NT2/D1 (cell line): ENCODE measurements around the gene RRM2.

Experiments
- DNase-seq: peaks from one replicate; pipeline ENCODE4 v3.0.0-alpha.2; 2011; ENCODE audit warnings: low read depth, low spot score
- H3K27me3 ChIP-seq: 2 replicates; pipeline ENCODE4 v1.6.0; 2011; ENCODE audit warnings: mild to moderate bottlenecking; ENCODE audit not compliant: insufficient read length, insufficient read depth
- H3K36me3 ChIP-seq: 2 replicates; pipeline ENCODE4 v1.6.1; 2011; ENCODE audit warnings: mild to moderate bottlenecking, low read length, mixed read lengths; ENCODE audit not compliant: insufficient read depth, insufficient read length
- H3K4me1 ChIP-seq: 2 replicates; pipeline ENCODE4 v1.5.1; 2011; ENCODE audit not compliant: insufficient read depth, insufficient read length
- H3K4me3 ChIP-seq: 2 replicates; pipeline ENCODE4 v1.5.1; 2011; ENCODE audit warnings: low read depth; ENCODE audit not compliant: insufficient read length
- H3K9ac ChIP-seq: 2 replicates; pipeline ENCODE4 v1.6.0; 2011; ENCODE audit warnings: low read depth; ENCODE audit not compliant: insufficient read length
- H3K9me3 ChIP-seq: 2 replicates; pipeline ENCODE4 v1.5.1; 2011; ENCODE audit warnings: mild to moderate bottlenecking, low read length; ENCODE audit not compliant: insufficient read depth
- SUZ12 ChIP-seq: IDR thresholded peaks from 2 replicates; pipeline ENCODE4 v1.6.1; 2011; ENCODE audit not compliant: insufficient read length, insufficient read depth; ENCODE audit errors: extremely low read depth
- YY1 ChIP-seq: IDR thresholded peaks from 2 replicates; pipeline ENCODE4 v1.6.1; 2011; ENCODE audit not compliant: insufficient read length, insufficient read depth
- ZNF274 ChIP-seq: IDR thresholded peaks from 2 replicates; pipeline ENCODE4 v1.6.1; 2011; ENCODE audit warnings: mild to moderate bottlenecking, low read depth, low read length

Gene RRM2

DNA sequence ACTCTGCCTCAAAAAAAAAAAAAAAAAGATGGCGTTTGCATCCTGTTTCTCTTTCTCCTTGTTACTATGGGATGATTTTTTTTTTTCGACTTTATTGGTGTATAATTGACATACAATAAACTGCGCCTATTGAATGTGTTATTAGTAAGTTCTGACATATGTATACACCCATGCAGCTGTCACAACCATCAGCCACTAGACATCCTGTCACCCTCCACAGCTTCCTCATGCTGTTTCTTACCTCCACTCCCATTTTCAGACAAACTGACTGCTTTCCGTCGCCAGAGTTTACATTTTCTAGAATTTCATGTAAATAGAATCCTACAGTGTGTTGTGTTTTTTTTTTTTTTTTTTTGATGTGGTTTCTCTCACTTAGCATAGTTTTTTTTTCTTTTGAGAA lies 27.9 kb downstream of the RRM2 start:
- H3K4me1 ChIP-seq = no peaks in the 10 kb centered on the region
- no peaks in the 10 kb centered on the region for H3K27me3 ChIP-seq
- peaks cover 18% of the 10 kb centered on the region for H3K36me3 ChIP-seq
- no peak for TF ChIP-seq SUZ12
- TF ChIP-seq YY1 = no peak
- TF ChIP-seq ZNF274 = no peak
- no peak for DNase-seq
- no peak overlapping the region for H3K4me3 ChIP-seq
- no peaks in the 10 kb centered on the region for H3K9me3 ChIP-seq
- no peak overlapping the region for H3K9ac ChIP-seq

DNA sequence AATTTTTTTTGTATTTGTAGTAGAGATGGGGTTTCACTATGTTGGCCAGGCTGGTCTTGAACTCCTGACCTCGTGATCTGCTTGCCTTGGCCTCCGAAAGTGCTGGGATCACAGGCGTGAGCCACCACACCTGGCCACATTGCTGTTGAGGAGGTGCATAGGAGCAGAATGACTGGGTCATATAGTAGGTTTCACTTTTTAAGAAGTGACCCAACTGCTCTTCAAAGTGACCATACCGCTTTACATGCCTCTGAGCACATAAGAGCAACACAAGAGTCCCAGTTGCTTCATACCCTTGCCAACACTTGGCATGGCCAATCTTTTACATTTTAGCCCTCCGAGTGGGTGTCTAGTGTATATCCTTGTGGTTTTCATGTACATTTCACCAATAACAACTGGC lies 28.9 kb downstream of the RRM2 start:
- Histone ChIP-seq H3K4me1 (no peaks in the 10 kb centered on the region), H3K4me3 (no peak overlapping the region), H3K36me3 (peaks cover 16% of the 10 kb centered on the region), H3K9me3 (no peaks in the 10 kb centered on the region), H3K27me3 (no peaks in the 10 kb centered on the region), H3K9ac (no peak overlapping the region)
- TF ChIP-seq YY1 = no peak
- TF ChIP-seq ZNF274 = no peak
- no peak for TF ChIP-seq SUZ12
- no peak for DNase-seq

DNA sequence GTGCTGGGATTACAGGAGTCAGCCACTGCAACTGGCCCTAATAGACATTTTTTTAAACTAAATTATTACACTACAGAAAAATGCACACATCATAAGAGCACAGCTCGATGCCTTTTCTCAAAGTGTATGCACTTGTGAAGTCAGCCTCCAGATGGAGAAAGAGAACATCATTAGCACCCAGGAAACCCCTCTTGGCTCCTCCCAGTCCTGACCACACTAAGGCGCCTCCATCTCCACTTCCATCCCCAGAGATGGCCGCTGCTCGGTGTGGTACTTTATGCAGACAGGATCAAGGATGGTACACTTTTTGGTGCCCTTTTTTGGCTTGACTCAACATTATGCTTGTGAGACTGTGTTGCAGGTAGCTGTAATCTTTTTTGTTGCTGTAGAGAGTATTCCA lies 34.8 kb downstream of the RRM2 start:
- DNase-seq = no peak
- Histone ChIP-seq H3K36me3 (peaks cover 21% of the 10 kb centered on the region), H3K9me3 (no peaks in the 10 kb centered on the region), H3K9ac (no peak overlapping the region), H3K4me1 (peaks cover 4% of the 10 kb centered on the region), H3K27me3 (no peaks in the 10 kb centered on the region), H3K4me3 (no peak overlapping the region)
- no peak for TF ChIP-seq SUZ12

DNA sequence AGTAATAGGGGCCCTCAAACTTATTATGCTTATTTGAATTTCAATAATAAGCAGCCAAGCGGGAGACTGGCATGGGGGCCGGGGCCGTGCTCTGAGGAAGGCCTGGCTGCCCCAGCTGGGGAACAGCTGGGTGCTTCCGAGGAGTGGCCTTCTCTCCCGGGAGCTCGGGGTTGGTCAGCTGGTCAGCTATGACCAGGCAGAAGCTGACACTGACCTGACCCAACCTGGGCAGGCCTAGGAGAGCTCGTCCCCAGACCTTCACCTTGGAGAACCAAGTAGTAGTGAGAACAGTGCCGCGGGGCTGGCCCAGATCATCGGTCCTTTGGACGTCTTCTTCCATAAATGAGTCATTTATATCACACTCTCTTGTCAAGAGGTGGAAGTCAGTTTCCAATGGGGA lies 36.1 kb downstream of the RRM2 start:
- H3K9me3 ChIP-seq = no peaks in the 10 kb centered on the region
- no peaks in the 10 kb centered on the region for H3K27me3 ChIP-seq
- DNase-seq = no peak
- TF ChIP-seq YY1 (no peak), ZNF274 (no peak), SUZ12 (no peak)
- no peak overlapping the region for H3K9ac ChIP-seq
- H3K4me1 ChIP-seq = peaks cover 8% of the 10 kb centered on the region
- peaks cover 21% of the 10 kb centered on the region for H3K36me3 ChIP-seq
- no peak overlapping the region for H3K4me3 ChIP-seq

DNA sequence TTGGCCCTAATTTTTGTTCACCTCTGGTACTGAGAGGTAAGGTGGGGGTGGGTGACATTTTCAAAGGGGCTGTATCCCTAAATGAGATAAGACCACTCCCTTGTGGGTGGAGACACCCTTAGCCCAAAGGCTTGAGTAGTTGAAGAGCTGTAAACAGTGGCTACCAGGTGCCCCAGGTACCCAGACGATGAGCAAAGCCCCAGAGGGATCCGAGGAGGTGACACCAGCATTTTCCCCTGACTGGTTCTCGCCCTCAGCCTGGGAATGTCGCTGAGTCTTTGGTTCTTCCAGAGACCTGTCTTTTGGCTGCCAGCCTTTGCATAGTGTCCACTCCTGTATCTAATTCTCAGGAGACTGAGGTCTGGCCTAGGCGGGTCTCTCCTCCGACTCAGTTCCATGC lies 36.5 kb downstream of the RRM2 start:
- no peak for TF ChIP-seq ZNF274
- Histone ChIP-seq H3K9ac (no peak overlapping the region), H3K9me3 (no peaks in the 10 kb centered on the region), H3K36me3 (peaks cover 22% of the 10 kb centered on the region), H3K4me1 (peaks cover 8% of the 10 kb centered on the region), H3K27me3 (no peaks in the 10 kb centered on the region), H3K4me3 (no peak overlapping the region)
- no peak for DNase-seq

DNA sequence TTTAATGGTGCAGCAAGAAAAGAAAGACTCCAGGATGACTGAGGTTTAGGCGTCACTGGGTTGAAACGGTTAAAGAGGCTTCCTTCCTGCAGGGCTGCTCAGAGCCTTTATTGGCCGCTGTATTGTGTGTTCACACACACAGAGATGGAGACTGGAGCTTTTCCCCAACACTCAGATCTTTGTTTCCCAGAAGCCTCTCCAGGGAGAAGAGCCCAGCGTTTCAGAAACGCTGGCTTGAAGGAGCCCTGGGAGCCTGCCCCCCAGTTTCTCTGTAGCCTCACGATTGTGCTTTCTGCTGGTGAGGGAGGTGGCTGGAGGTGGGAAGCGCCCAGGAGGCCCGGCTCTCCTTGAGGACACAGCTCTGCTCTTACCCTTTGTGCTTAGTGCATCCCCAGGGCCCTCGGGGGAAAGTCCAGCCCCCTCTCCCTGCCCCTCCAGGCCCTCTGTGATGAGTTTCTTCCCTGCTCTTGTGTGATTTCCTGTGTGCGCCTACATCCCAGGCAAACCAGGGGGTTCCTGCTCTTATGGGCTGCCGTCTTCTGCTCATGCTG lies 37.1 kb downstream of the RRM2 start:
- no peak overlapping the region for H3K4me3 ChIP-seq
- peaks cover 28% of the 10 kb centered on the region for H3K36me3 ChIP-seq
- H3K27me3 ChIP-seq = no peaks in the 10 kb centered on the region
- peaks cover 8% of the 10 kb centered on the region for H3K4me1 ChIP-seq
- TF ChIP-seq YY1 (no peak), SUZ12 (no peak), ZNF274 (no peak)
- no peaks in the 10 kb centered on the region for H3K9me3 ChIP-seq
- H3K9ac ChIP-seq = no peak overlapping the region
- DNase-seq = no peak

DNA sequence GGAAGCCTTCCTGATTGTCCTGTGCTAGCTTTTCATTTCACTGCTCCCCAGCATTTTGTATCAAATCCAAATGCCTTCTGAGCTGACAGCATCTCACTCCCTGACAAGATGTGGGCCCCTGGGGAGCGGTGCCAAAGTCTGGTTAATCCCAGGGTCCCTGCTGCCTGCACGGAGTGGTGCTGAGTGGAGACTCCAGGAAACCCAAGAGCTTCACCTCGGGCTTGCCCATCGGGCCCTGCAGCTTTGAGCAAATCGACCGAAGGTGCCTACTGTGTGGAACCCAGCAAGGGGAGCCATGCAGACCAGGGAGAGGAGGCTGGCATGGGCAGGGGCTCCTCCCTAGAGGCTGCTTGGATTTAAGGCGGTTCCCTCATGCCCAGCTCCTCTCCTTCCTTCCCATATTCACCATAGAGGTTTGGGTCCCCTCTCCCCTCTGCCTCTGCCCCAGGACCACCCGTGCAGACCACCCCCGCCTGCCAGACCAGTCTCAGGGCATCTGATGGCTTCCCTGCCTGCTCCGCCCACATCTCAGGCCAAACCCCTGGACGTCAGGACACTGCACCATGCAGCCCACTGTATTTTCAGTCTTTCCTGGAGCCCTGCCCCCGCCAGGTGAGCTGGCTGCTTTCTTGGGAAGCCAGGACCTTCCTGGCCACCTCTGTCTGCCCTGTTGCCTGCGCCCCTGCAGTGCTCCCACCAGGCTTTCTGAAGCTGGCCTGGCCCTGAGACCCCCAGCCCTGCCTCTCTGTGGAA lies 37.8 kb downstream of the RRM2 start:
- Histone ChIP-seq H3K9me3 (no peaks in the 10 kb centered on the region), H3K4me1 (peaks cover 8% of the 10 kb centered on the region), H3K27me3 (no peaks in the 10 kb centered on the region), H3K9ac (no peak overlapping the region), H3K36me3 (peaks cover 31% of the 10 kb centered on the region), H3K4me3 (no peak overlapping the region)
- TF ChIP-seq ZNF274 (no peak), SUZ12 (no peak), YY1 (no peak)
- no peak for DNase-seq
